ENCODE data around the gene MYH3.

DNA sequence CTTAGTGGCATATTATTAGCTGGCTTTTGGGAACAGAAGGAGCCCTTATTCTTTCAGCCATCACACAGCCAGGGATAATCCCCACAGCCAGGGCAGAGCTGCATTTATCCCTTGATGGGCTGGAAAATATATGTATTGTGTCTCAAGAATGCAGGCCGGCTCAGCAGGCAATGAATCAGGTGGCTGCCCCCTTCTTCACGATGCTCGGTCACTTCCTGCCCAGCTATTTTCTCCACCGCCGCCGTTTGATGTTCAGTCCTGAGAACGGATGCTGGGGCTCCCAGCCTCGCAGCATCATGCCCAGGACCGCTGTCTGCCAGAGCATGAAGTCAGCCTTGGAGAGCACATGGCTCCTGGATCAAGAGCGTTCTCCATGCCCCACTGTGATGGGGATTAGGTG lies 4.3 kb upstream of the MYH3 start:
- TF ChIP-seq, protein P1, sequence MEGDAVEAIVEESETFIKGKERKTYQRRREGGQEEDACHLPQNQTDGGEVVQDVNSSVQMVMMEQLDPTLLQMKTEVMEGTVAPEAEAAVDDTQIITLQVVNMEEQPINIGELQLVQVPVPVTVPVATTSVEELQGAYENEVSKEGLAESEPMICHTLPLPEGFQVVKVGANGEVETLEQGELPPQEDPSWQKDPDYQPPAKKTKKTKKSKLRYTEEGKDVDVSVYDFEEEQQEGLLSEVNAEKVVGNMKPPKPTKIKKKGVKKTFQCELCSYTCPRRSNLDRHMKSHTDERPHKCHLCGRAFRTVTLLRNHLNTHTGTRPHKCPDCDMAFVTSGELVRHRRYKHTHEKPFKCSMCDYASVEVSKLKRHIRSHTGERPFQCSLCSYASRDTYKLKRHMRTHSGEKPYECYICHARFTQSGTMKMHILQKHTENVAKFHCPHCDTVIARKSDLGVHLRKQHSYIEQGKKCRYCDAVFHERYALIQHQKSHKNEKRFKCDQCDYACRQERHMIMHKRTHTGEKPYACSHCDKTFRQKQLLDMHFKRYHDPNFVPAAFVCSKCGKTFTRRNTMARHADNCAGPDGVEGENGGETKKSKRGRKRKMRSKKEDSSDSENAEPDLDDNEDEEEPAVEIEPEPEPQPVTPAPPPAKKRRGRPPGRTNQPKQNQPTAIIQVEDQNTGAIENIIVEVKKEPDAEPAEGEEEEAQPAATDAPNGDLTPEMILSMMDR (IDR thresholded peaks at IDR 0.05) = no peak
- no peak for TF ChIP-seq POLR2A (IDR thresholded peaks at IDR 0.05)

Measured in right lobe of liver (tissue), 4 donors.